HUES48 (cell line): ENCODE data around the gene FYB2.

Source experiments
- H3K27ac ChIP-seq: one replicate; pipeline ENCODE4 v1.7.0; 2013; ENCODE audit warnings: low read depth, low read length, inconsistent platforms
- H3K27me3 ChIP-seq: 2 replicates; pipeline ENCODE4 v1.6.1; 2013; ENCODE audit warnings: mild to moderate bottlenecking, low read length; ENCODE audit not compliant: control insufficient read depth, insufficient read depth
- H3K36me3 ChIP-seq: 2 replicates; pipeline ENCODE4 v1.6.1; 2013; ENCODE audit warnings: low read length; ENCODE audit not compliant: control insufficient read depth, insufficient read depth
- H3K4me1 ChIP-seq: 2 replicates; pipeline ENCODE4 v1.6.1; 2013; ENCODE audit warnings: mild to moderate bottlenecking, low read length; ENCODE audit not compliant: control insufficient read depth, insufficient read depth
- H3K4me3 ChIP-seq: 2 replicates; pipeline ENCODE4 v1.5.1; 2013; ENCODE audit warnings: mild to moderate bottlenecking, low read depth, low read length
- H3K9ac ChIP-seq: 2 replicates; pipeline ENCODE4 v1.6.1; 2013; ENCODE audit warnings: mild to moderate bottlenecking, low read depth, low read length, moderate library complexity
- H3K9me3 ChIP-seq: 2 replicates; pipeline ENCODE4 v1.6.1; 2013; ENCODE audit warnings: low read length; ENCODE audit not compliant: control insufficient read depth, insufficient read depth

The FYB2 gene

GRCh38 chr1:56816264-56816663, 2.9 kb downstream of the FYB2 start:
- H3K9me3 ChIP-seq: no peaks in the 10 kb centered on the region
- H3K36me3 ChIP-seq: no peaks in the 10 kb centered on the region
- H3K4me1 ChIP-seq: peaks cover 28% of the 10 kb centered on the region
- no peaks in the 10 kb centered on the region for H3K27me3 ChIP-seq
- no peak overlapping the region for H3K4me3 ChIP-seq
- no peak overlapping the region for H3K27ac ChIP-seq
- no peak overlapping the region for H3K9ac ChIP-seq

- no peak overlapping the region for H3K27ac ChIP-seq
- H3K9me3 ChIP-seq: no peaks in the 10 kb centered on the region
- H3K4me1 ChIP-seq: peaks cover 13% of the 10 kb centered on the region
- no peaks in the 10 kb centered on the region for H3K36me3 ChIP-seq
- no peak overlapping the region for H3K9ac ChIP-seq
- no peak overlapping the region for H3K4me3 ChIP-seq
- H3K27me3 ChIP-seq: no peaks in the 10 kb centered on the region
Observed at GRCh38 chr1:56814205-56814604, 5.0 kb downstream of the FYB2 start.

- Histone ChIP-seq H3K36me3 (no peaks in the 10 kb centered on the region), H3K4me1 (0 out of 2 replicates have a peak, but pooled peaks cover 4% of the 10 kb centered on the region), H3K9me3 (no peaks in the 10 kb centered on the region), H3K27me3 (no peaks in the 10 kb centered on the region), H3K9ac (no peak overlapping the region), H3K27ac (peak overlapping the region; percentile 34), H3K4me3 (no peak overlapping the region)
Observed at GRCh38 chr1:56811331-56811730, 7.9 kb downstream of the FYB2 start.

GRCh38 chr1:56808410-56808809, 10.8 kb downstream of the FYB2 start:
- H3K4me1 ChIP-seq: 0 out of 2 replicates have a peak, but pooled peaks cover 4% of the 10 kb centered on the region
- H3K9ac ChIP-seq: no peak overlapping the region
- no peak overlapping the region for H3K27ac ChIP-seq

GRCh38 chr1:56806804-56807203, 12.4 kb downstream of the FYB2 start:
- Histone ChIP-seq H3K27ac (no peak overlapping the region), H3K9ac (no peak overlapping the region), H3K4me3 (no peak overlapping the region), H3K36me3 (no peaks in the 10 kb centered on the region), H3K27me3 (no peaks in the 10 kb centered on the region), H3K4me1 (0 out of 2 replicates have a peak, but pooled peaks cover 4% of the 10 kb centered on the region), H3K9me3 (no peaks in the 10 kb centered on the region)

More at GRCh38 chr1:56808410-56808809, 10.8 kb downstream of the FYB2 start:
- no peaks in the 10 kb centered on the region for H3K9me3 ChIP-seq
- H3K36me3 ChIP-seq: no peaks in the 10 kb centered on the region
- no peaks in the 10 kb centered on the region for H3K27me3 ChIP-seq
- no peak overlapping the region for H3K4me3 ChIP-seq

- H3K4me1 ChIP-seq: no peaks in the 10 kb centered on the region; the same call in 1 of the 2 replicates
- H3K9ac ChIP-seq: no peak overlapping the region
- no peaks in the 10 kb centered on the region for H3K9me3 ChIP-seq
- no peak overlapping the region for H3K4me3 ChIP-seq
- no peaks in the 10 kb centered on the region for H3K27me3 ChIP-seq
- no peak overlapping the region for H3K27ac ChIP-seq
- H3K36me3 ChIP-seq: no peaks in the 10 kb centered on the region
Observed at GRCh38 chr1:56803561-56804156, 15.5 kb downstream of the FYB2 start.

- Histone ChIP-seq H3K27ac (no peak overlapping the region), H3K4me1 (peaks cover 24% of the 10 kb centered on the region), H3K9ac (no peak overlapping the region), H3K27me3 (no peaks in the 10 kb centered on the region), H3K36me3 (no peaks in the 10 kb centered on the region), H3K9me3 (no peaks in the 10 kb centered on the region), H3K4me3 (no peak overlapping the region)
Observed at GRCh38 chr1:56799605-56800400, 19.4 kb downstream of the FYB2 start.

GRCh38 chr1:56798053-56798471, 21.1 kb downstream of the FYB2 start:
- Histone ChIP-seq H3K27me3 (no peaks in the 10 kb centered on the region), H3K4me3 (no peak overlapping the region), H3K36me3 (no peaks in the 10 kb centered on the region), H3K27ac (peak overlapping the region; percentile 81), H3K9ac (no peak overlapping the region), H3K9me3 (no peaks in the 10 kb centered on the region), H3K4me1 (peaks cover 24% of the 10 kb centered on the region)

- Histone ChIP-seq H3K9ac (no peak overlapping the region), H3K27ac (peak overlapping the region; percentile 15), H3K4me3 (no peak overlapping the region), H3K4me1 (peaks cover 24% of the 10 kb centered on the region), H3K36me3 (no peaks in the 10 kb centered on the region), H3K9me3 (no peaks in the 10 kb centered on the region), H3K27me3 (no peaks in the 10 kb centered on the region)
Observed at GRCh38 chr1:56797065-56797685, 22.0 kb downstream of the FYB2 start.

- Histone ChIP-seq H3K27me3 (no peaks in the 10 kb centered on the region), H3K4me3 (no peak overlapping the region), H3K9me3 (no peaks in the 10 kb centered on the region), H3K27ac (no peak overlapping the region), H3K36me3 (no peaks in the 10 kb centered on the region), H3K9ac (no peak overlapping the region), H3K4me1 (peaks cover 24% of the 10 kb centered on the region)
Observed at GRCh38 chr1:56795870-56796269, 23.3 kb downstream of the FYB2 start.

- Histone ChIP-seq H3K27me3 (no peaks in the 10 kb centered on the region), H3K27ac (no peak overlapping the region), H3K9me3 (no peaks in the 10 kb centered on the region), H3K4me3 (no peak overlapping the region), H3K4me1 (no peaks in the 10 kb centered on the region), H3K9ac (no peak overlapping the region), H3K36me3 (no peaks in the 10 kb centered on the region)
Observed at GRCh38 chr1:56790036-56790435, 29.2 kb downstream of the FYB2 start.
